NCI-H2029 (cell line): ENCODE data around the gene RPL36.
A peak's percentile ranks its signal among the peaks of the same experiment; 100 is the strongest.
"Not testable (repeated sequence)": the region's sequence is repeated elsewhere in the genome, so short reads cannot be mapped to it uniquely, and the experiment has no call there.

Experiments
- DNase-seq: peaks from one replicate; lab custom pipeline; 2025; lab: John Stamatoyannopoulos, UW

Gene RPL36

GRCh38 chr19:5674714-5675113 is 15.4 kb upstream of the RPL36 start:
- DNase-seq: no peak

- DNase-seq: no peak
Observed at GRCh38 chr19:5676105-5676771, 13.9 kb upstream of the RPL36 start.

- no peak for DNase-seq
Observed at GRCh38 chr19:5676772-5677105, 13.4 kb upstream of the RPL36 start.

GRCh38 chr19:5677136-5677535 is 13.0 kb upstream of the RPL36 start:
- DNase-seq: no peak

- DNase-seq: no peak
Observed at GRCh38 chr19:5677580-5677979, 12.5 kb upstream of the RPL36 start.

- DNase-seq: no peak
Observed at GRCh38 chr19:5678071-5678718, 11.9 kb upstream of the RPL36 start.

- no peak for DNase-seq
Observed at GRCh38 chr19:5679289-5680083, 10.6 kb upstream of the RPL36 start.

- no peak for DNase-seq
Observed at GRCh38 chr19:5680084-5680436, 10.0 kb upstream of the RPL36 start.

- peak; percentile 98 for DNase-seq
Observed at GRCh38 chr19:5680437-5681368, 9.4 kb upstream of the RPL36 start, which contains the start of the genes HSD11B1L and MICOS13. TSS of gene HSD11B1L (plus strand) at chr19:5681027. CDS start at chr19:5684833, 3,806 bp downstream. TSS of gene MICOS13 (minus strand) at chr19:5680516. CDS start at chr19:5680486, 30 bp downstream.

GRCh38 chr19:5681391-5682106 is 8.5 kb upstream of the RPL36 start:
- no peak for DNase-seq

- no peak for DNase-seq
Observed at GRCh38 chr19:5682107-5682482, 8.0 kb upstream of the RPL36 start.

- DNase-seq: no peak
Observed at GRCh38 chr19:5683177-5683886, 6.8 kb upstream of the RPL36 start.

- no peak for DNase-seq
Observed at GRCh38 chr19:5684694-5685430, 5.2 kb upstream of the RPL36 start.

GRCh38 chr19:5686326-5686646 is 3.8 kb upstream of the RPL36 start:
- DNase-seq: no peak

GRCh38 chr19:5686647-5687359 is 3.3 kb upstream of the RPL36 start:
- DNase-seq: peak; percentile 93

GRCh38 chr19:5687360-5688198 is 2.5 kb upstream of the RPL36 start:
- no peak for DNase-seq

GRCh38 chr19:5688262-5688881 is 1.7 kb upstream of the RPL36 start:
- not testable (repeated sequence) for DNase-seq
